Jurkat, Clone E6-1 (cell line): Measurements from ENCODE around the gene ORMDL3.
"Not testable (repeated sequence)": the region's sequence is repeated elsewhere in the genome, so short reads cannot be mapped to it uniquely, and the experiment has no call there.

Experiments used
- DNase-seq: peaks from one replicate; pipeline ENCODE4 v3.0.0-alpha.2; 2011; ENCODE audit warnings: low read depth, low spot score
- H3K4me3 ChIP-seq: 2 replicates; pipeline ENCODE4 v1.5.1; 2011; ENCODE audit warnings: mild to moderate bottlenecking, low read length, control low read depth, moderate library complexity

ORMDL3 gene

GRCh38 chr17:39903158-39903884 is 24.1 kb downstream of the ORMDL3 start:
- H3K4me3 ChIP-seq, result no peak overlapping the region
- no peak for DNase-seq

DNA sequence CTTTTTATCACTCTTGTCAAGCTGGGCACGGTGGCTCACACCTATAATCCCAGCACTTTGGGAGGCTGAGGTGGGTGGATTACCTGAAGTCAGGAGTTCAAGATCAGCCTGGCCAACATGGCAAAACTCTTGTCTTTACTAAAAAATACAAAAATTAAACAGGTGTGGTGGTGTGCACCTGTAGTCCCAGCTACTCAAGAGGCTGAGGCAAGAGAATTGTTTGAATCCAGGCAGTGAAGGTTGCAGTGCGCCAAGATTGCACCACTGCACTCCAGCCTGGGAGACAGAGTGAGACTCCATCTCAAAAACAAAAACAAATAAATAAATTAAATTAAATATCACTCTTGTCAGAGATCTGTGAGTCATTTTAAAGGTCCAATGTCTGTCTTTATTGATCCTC is 25.4 kb downstream of the ORMDL3 start:
- not testable (repeated sequence) for DNase-seq, H3K4me3 ChIP-seq

- no peak for DNase-seq
- H3K4me3 ChIP-seq, result no peak overlapping the region
These were observed 28.2 kb downstream of the ORMDL3 start for GRCh38 chr17:39899215-39899614.

DNA sequence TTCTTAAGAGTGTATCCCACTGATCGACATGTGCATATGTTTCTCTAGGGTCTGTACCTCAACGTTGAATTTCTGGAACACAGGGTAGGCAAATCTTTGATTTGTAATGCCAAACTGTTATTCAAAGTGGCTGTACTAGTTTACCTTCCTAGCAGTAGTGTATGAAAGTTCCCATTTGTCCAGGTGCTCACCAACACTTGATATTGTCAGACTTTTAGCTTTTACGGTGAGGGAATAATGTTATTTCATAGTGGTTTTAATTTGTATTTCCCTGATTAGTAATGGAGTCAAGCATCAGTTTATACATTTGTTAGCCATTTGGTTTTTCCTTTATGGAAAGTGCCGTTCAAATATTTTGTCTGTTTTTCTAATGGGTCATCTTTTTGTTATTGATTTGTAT is 29.3 kb downstream of the ORMDL3 start:
- no peak for DNase-seq

GRCh38 chr17:39894681-39895376 is 32.6 kb downstream of the ORMDL3 start:
- no peak for DNase-seq
- H3K4me3 ChIP-seq, result no peak overlapping the region

More for the DNA sequence above, 29.3 kb downstream of the ORMDL3 start:
- no peak overlapping the region for H3K4me3 ChIP-seq

GRCh38 chr17:39889200-39889599 is 38.2 kb downstream of the ORMDL3 start:
- no peak overlapping the region for H3K4me3 ChIP-seq
- no peak for DNase-seq

DNA sequence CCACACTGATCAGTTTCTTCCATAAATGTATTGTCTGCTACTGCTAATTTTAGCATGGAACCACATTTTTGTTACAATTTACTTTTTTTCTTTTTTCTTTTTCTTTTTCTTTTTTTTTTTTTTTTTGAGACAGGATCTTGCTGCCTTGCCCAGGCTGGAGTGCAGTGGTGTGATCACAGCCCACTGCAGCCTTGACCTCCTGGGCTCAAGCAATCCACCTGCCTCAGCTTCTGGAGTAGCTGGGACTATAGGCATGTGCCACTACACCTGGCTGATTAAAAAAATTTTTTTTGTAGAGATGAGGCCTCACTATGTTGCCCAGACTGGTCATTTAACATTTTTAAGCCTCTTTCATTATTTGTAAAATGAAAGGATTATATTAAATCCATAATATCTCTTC is 40.3 kb downstream of the ORMDL3 start:
- H3K4me3 ChIP-seq, result no peak overlapping the region
- no peak for DNase-seq

DNA sequence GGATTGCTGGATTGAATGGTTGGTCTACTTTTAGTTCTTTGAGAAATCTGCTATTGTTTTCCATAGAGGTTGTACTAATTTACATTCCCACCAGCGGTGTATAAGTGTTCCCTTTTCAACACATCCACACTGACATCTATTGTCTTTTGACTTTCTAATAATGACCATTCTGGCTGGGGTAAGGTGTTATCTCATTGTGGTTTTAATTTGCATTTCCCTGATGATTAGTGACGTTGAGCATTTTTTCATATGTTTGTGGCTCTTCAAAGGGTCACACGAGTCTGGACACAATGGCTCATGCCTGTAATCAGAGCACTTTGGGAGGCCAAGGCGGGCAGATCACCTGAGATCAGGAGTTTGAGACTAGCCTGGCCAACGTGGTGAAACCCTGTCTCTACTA is 41.3 kb downstream of the ORMDL3 start:
- DNase-seq, H3K4me3 ChIP-seq: not testable (repeated sequence)

- H3K4me3 ChIP-seq, result no peak overlapping the region
- DNase-seq, result no peak
These were observed 54.6 kb downstream of the ORMDL3 start for GRCh38 chr17:39872751-39873150.

GRCh38 chr17:39871801-39872200 is 55.6 kb downstream of the ORMDL3 start:
- no peak overlapping the region for H3K4me3 ChIP-seq
- DNase-seq, result no peak
